CD14-positive monocyte (primary cell): ENCODE results near the gene MAD2L1. TPM values are rescaled to one million over a fixed set of nuclear protein-coding genes. Genes with fewer than 3 reads are reported as not detected.

Experiments used
- DNase-seq, 3 donors: peaks; one replicate each; pipeline ENCODE4 v3.0.0-alpha.2; 2011 to 2022
- H2AFZ ChIP-seq: 2 replicates; pipeline ENCODE4 v1.6.0; 2012; ENCODE audit warnings: mild to moderate bottlenecking, low read depth, low read length, inconsistent platforms; ENCODE audit not compliant: insufficient read depth, poor library complexity, severe bottlenecking
- H3K27ac ChIP-seq, 2 donors: 1 replicate in 1 of 2; 2 replicates in 1 of 2; pipeline ENCODE4 v1.5.1; 2012 to 2013; ENCODE audit warnings: low read length in 2 of 2, control low read depth in 1 of 2, inconsistent platforms in 1 of 2, low read depth in 1 of 2, mild to moderate bottlenecking in 1 of 2
- H3K27me3 ChIP-seq, 2 donors: one replicate each; pipeline versions ENCODE4 v1.6.0 to v1.6.1; 2011 to 2013; ENCODE audit warnings: low read length in 2 of 2; ENCODE audit not compliant: control insufficient read depth in 2 of 2, insufficient read depth in 2 of 2
- H3K36me3 ChIP-seq, 2 donors: replicated peaks in 1 of 2; 1 replicate in 1 of 2; 2 replicates in 1 of 2; pipeline versions ENCODE4 v1.5.1 to v1.6.1; 2012 to 2013; ENCODE audit warnings: low read length in 2 of 2, control low read depth in 1 of 2, inconsistent platforms in 1 of 2, mild to moderate bottlenecking in 1 of 2; ENCODE audit not compliant: insufficient read depth in 2 of 2, control insufficient read depth in 1 of 2
- H3K4me1 ChIP-seq, 2 donors: 1 replicate in 1 of 2; 2 replicates in 1 of 2; pipeline versions ENCODE4 v1.5.1 to v1.6.1; 2012 to 2013; ENCODE audit warnings: low read length in 2 of 2, control low read depth in 1 of 2, inconsistent platforms in 1 of 2, mild to moderate bottlenecking in 1 of 2, moderate library complexity in 1 of 2; ENCODE audit not compliant: insufficient read depth in 2 of 2, control insufficient read depth in 1 of 2
- H3K4me2 ChIP-seq: replicated peaks from 2 replicates; pipeline ENCODE3; 2012; ENCODE audit warnings: low read length, moderate library complexity, mild to moderate bottlenecking; ENCODE audit not compliant: poor library complexity, severe bottlenecking; ENCODE audit errors: extremely low read depth
- H3K4me3 ChIP-seq, 3 experiments: fragments of 200-600 bp in 1 of 3; sonication (generic) in 1 of 3; replicated peaks in 1 of 3; 1 replicate in 2 of 3; 2 replicates in 1 of 3; pipeline ENCODE4 v1.5.1; 2011 to 2013; ENCODE audit warnings: low read length in 3 of 3, mild to moderate bottlenecking in 3 of 3, control low read depth in 2 of 3, low read depth in 2 of 3, inconsistent platforms in 1 of 3, moderate library complexity in 1 of 3
- H3K79me2 ChIP-seq: 2 replicates; pipeline ENCODE4 v1.6.0; 2012; ENCODE audit warnings: mild to moderate bottlenecking, control low read depth, inconsistent platforms, low read length, moderate library complexity; ENCODE audit not compliant: insufficient read depth
- H3K9ac ChIP-seq: 2 replicates; pipeline ENCODE4 v1.6.0; 2017; ENCODE audit warnings: low read length, mild to moderate bottlenecking; ENCODE audit not compliant: insufficient read depth, poor library complexity, severe bottlenecking
- H3K9me3 ChIP-seq, 2 donors: replicated peaks in 1 of 2; 1 replicate in 1 of 2; 2 replicates in 1 of 2; pipeline versions ENCODE4 v1.5.1 to v1.6.1; 2012 to 2013; ENCODE audit warnings: low read length in 2 of 2, control low read depth in 1 of 2; ENCODE audit not compliant: control insufficient read depth in 1 of 2, insufficient read depth in 1 of 2
- H4K20me1 ChIP-seq: 2 replicates; pipeline ENCODE4 v1.6.0; 2012; ENCODE audit warnings: mild to moderate bottlenecking, low read length, control low read depth, moderate library complexity; ENCODE audit not compliant: insufficient read depth
- H3K27ac Mint-ChIP-seq, 7 donors: one replicate each; pipeline ENCODE4 v1.8.0; 2020; ENCODE audit warnings: mild to moderate bottlenecking in 7 of 7, mixed read lengths in 7 of 7, moderate library complexity in 6 of 7, inconsistent platforms in 2 of 7
- H3K27me3 Mint-ChIP-seq, 3 donors: one replicate each; pipeline ENCODE4 v1.8.0; 2021 to 2022; ENCODE audit warnings: low read depth in 3 of 3, mild to moderate bottlenecking in 3 of 3, mixed read lengths in 3 of 3, moderate library complexity in 3 of 3, inconsistent platforms in 1 of 3
- H3K36me3 Mint-ChIP-seq, 2 donors: one replicate each; pipeline ENCODE4 v1.8.0; 2020; ENCODE audit warnings: mixed read lengths in 2 of 2, inconsistent platforms in 1 of 2, mild to moderate bottlenecking in 1 of 2
- H3K4me1 Mint-ChIP-seq: one replicate; pipeline ENCODE4 v1.8.0; 2020; ENCODE audit warnings: mild to moderate bottlenecking, mixed read lengths
- H3K4me3 Mint-ChIP-seq, 2 donors: one replicate each; pipeline ENCODE4 v1.8.0; 2020; ENCODE audit warnings: mild to moderate bottlenecking in 2 of 2, mixed read lengths in 2 of 2, moderate library complexity in 1 of 2
- H3K9me3 Mint-ChIP-seq, 7 donors: one replicate each; pipeline ENCODE4 v1.8.0; 2020 to 2022; ENCODE audit warnings: mixed read lengths in 7 of 7, mild to moderate bottlenecking in 6 of 7, moderate library complexity in 6 of 7, inconsistent platforms in 2 of 7
- WGBS: methylation state at CpG from one replicate; pipeline ENCODE4 v1.1.5; 2013; ENCODE audit warnings: missing lambda C conversion rate; ENCODE audit not compliant: insufficient coverage; 5-methylcytosine and 5-hydroxymethylcytosine counted together
- intact Hi-C, 2 donors: fragments of 100-400 bp; cut with micrococcal nuclease; formaldehyde crosslinking; loops; one replicate each; pipeline versions ENCODE4 v1.15.0 to v1.15.1; 2023
- polyA plus RNA-seq, 3 donors: library from polyadenylated mRNA; depleted of rRNA in 1 of 3; unstranded in 2 of 3; stranded (reverse) in 1 of 3; fragments of 300-500 nt in 2 of 3; fragments of >200 nt in 1 of 3; fragmentation: Illumina TruSeq in 2 of 3; gene quantifications; 1 replicate in 2 of 3; 2 replicates in 1 of 3; pipeline ENCODE4 v1.2.3, GENCODE V29; 2012 to 2021
- TF ChIP-seq, protein P1 (sequence below): fragments of 200-600 bp; IDR thresholded peaks from one replicate; pipeline ENCODE4 v1.8.0; 2022; ENCODE audit warnings: antibody characterized with exemption, mild to moderate bottlenecking

Gene MAD2L1
- polyA plus RNA-seq, 3 donors = 0.16 to 0.82 (median 0.67) TPM

DNA sequence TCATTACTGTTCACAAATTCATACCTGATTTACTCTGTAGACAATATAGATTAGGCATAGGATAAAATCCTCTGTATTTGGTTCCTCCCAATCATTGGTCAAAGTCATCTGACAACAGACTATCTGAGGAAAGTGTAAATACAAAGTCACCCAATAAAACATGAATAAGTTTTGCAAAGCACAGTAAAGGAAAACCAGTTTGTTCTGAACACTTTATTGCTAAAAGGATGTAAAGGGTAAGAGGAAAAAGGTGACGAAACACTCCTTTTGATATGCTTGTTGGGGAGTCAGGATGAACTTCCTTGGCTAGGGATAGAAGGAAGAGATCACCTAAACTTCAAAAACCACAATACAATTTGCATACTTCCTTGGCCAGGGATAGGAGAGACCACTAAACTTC, 10.9 kb downstream of the MAD2L1 start:
- Histone ChIP-seq H3K27me3 (no peaks in the 10 kb centered on the region), H3K4me1 (peaks cover 18 to 20% of the 10 kb centered on the region in 2 donors), H2AFZ (no peak overlapping the region), H3K4me2 (no peak overlapping the region), H3K9ac (no peak overlapping the region), H3K4me3 (no peak overlapping the region), H3K9me3 (no peaks in the 10 kb centered on the region), H3K27ac (no peak overlapping the region), H3K79me2 (peaks cover 6% of the 10 kb centered on the region), H4K20me1 (no peaks in the 10 kb centered on the region), H3K36me3 (peaks cover 3 to 36% of the 10 kb centered on the region in 2 donors)
- Mint-ChIP-seq H3K27me3 (peaks cover 0 to 2% (median 0%) of the 10 kb centered on the region in 3 donors), H3K36me3 (peaks cover 8 to 15% of the 10 kb centered on the region in 2 donors), H3K27ac (no peak overlapping the region), H3K4me3 (no peak overlapping the region), H3K9me3 (no peaks in the 10 kb centered on the region), H3K4me1 (peaks cover 19% of the 10 kb centered on the region)
- WGBS = no CpG with 5 or more reads among the region's 1 CpG
- TF ChIP-seq, protein P1, sequence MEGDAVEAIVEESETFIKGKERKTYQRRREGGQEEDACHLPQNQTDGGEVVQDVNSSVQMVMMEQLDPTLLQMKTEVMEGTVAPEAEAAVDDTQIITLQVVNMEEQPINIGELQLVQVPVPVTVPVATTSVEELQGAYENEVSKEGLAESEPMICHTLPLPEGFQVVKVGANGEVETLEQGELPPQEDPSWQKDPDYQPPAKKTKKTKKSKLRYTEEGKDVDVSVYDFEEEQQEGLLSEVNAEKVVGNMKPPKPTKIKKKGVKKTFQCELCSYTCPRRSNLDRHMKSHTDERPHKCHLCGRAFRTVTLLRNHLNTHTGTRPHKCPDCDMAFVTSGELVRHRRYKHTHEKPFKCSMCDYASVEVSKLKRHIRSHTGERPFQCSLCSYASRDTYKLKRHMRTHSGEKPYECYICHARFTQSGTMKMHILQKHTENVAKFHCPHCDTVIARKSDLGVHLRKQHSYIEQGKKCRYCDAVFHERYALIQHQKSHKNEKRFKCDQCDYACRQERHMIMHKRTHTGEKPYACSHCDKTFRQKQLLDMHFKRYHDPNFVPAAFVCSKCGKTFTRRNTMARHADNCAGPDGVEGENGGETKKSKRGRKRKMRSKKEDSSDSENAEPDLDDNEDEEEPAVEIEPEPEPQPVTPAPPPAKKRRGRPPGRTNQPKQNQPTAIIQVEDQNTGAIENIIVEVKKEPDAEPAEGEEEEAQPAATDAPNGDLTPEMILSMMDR = no peak
- intact Hi-C loops = no loop called here
- DNase-seq = no peak

DNA sequence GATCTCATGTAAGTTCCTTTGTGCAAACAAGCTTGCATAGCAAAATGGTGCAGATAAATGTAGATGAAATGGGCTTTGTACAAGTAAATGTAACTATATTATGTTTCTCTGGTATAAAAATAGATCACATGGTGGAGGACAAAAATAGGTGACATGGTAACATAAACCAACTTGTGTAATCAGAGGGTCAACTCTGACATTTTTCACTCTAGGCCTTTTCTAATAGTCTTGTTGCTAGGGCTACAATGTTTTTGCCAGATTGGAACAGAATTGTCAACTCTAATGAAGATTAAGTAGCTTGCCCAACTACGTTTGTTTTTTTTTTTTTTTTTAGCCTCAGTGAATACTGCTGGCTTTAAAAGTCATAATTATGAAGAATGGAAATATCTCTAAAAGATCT, 11.5 kb downstream of the MAD2L1 start:
- Histone ChIP-seq H4K20me1 (no peaks in the 10 kb centered on the region), H3K36me3 (peaks cover 3 to 30% of the 10 kb centered on the region in 2 donors), H3K9ac (no peak overlapping the region), H3K27ac (no peak overlapping the region), H3K9me3 (no peaks in the 10 kb centered on the region), H3K4me2 (no peak overlapping the region), H2AFZ (no peak overlapping the region), H3K79me2 (no peaks in the 10 kb centered on the region), H3K27me3 (no peaks in the 10 kb centered on the region), H3K4me1 (peaks cover 18 to 20% of the 10 kb centered on the region in 2 donors), H3K4me3 (no peak overlapping the region)
- TF ChIP-seq, protein P1 = no peak
- no peak for DNase-seq
- intact Hi-C loops = no loop called here
- H3K4me1 Mint-ChIP-seq = peaks cover 19% of the 10 kb centered on the region
- no peaks in the 10 kb centered on the region for H3K9me3 Mint-ChIP-seq
- H3K36me3 Mint-ChIP-seq = peaks cover 6 to 12% of the 10 kb centered on the region in 2 donors
- peak overlapping the region in 1 of 7 donors; percentile 10 for H3K27ac Mint-ChIP-seq
- no peak overlapping the region for H3K4me3 Mint-ChIP-seq
- no CpG with 5 or more reads among the region's 1 CpG for WGBS
- peaks cover 0 to 2% (median 0%) of the 10 kb centered on the region in 3 donors for H3K27me3 Mint-ChIP-seq
